ENCODE measurements around the gene UBE4B. TPM values are rescaled to one million over a fixed set of nuclear protein-coding genes. Genes with fewer than 3 reads are reported as not detected.

UBE4B gene
- total and polyA plus RNA-seq, 2 of the 13 experiments (the other 11 are each of a cell fraction or from before 2014, with no cell fraction given) = 15.2 to 24.8 TPM

- no peaks in the 10 kb centered on the region for H3K9me3 ChIP-seq (ENCODE audit: low read length)
- ATAC-seq (peak; percentile 58), DNase-seq (ENCODE audit: low spot score) (peak; percentile 49), FAIRE-seq (no peak)
- POLR2A ChIA-PET = interaction anchor here (0.9 kb wide), 1 partner anchor 16 kb away, joined by 3 read pairs; no protein-coding TSS in a partner anchor
- no peaks in the 10 kb centered on the region for H3K27me3 ChIP-seq (ENCODE audit: control insufficient read depth in 1 of 2, insufficient read depth in 2 of 2, low read length in 2 of 2)
- WGBS (ENCODE audit: low lambda C conversion rate) = 16% methylated on average over 6 of the region's 6 CpGs
- in situ Hi-C loops (cut with HindIII; ENCODE audit: extremely low pct_ligation_motif_present, low pct_unique_long_range_greater_than_20kb) (no loop called here), intact Hi-C loops (cut with micrococcal nuclease; ENCODE audit: unreplicated experiment) (no loop called here)
- CTCF ChIA-PET (ENCODE audit: low intra/inter-chr PET ratio, low total read pairs) = no interaction called here
- H4K20me1 ChIP-seq (ENCODE audit: insufficient read depth, low read length) = no peaks in the 10 kb centered on the region
- H3K4me1 ChIP-seq (ENCODE audit: insufficient read depth, low read length) = peaks cover 41% of the 10 kb centered on the region
- no peak overlapping the region for H2AFZ ChIP-seq (ENCODE audit: low read length)
- H3K36me3 ChIP-seq (replicated peaks in 1 of 2; ENCODE audit: control insufficient read depth in 1 of 2, insufficient read depth in 2 of 2, low read length in 2 of 2) = no peaks in the 10 kb centered on the region
- H3K4me2 ChIP-seq (ENCODE audit: low read depth, low read length) = 0 out of 2 replicates have a peak overlapping the region, but pooled peaks have one; percentile 21
- no peak overlapping the region for H3K4me3 ChIP-seq (replicated peaks in 1 of 3; ENCODE audit: insufficient read depth in 1 of 3, low read depth in 2 of 3, low read length in 3 of 3)
- H3K27ac ChIP-seq (ENCODE audit: extremely low read length, insufficient read depth, low read length) = no peak overlapping the region
- H3K79me2 ChIP-seq (ENCODE audit: insufficient read depth, low read length) = no peaks in the 10 kb centered on the region
- no peak overlapping the region for H3K9ac ChIP-seq (ENCODE audit: insufficient read depth, low read depth, low read length)
- BruUV-seq (replicated peaks) = no TSS peak
- 0 out of 2 replicates have a peak, but pooled peaks have one; percentile 29 for TF ChIP-seq ELF3 (CRISPR knock-in tag; IDR thresholded peaks at IDR 0.05)
- no peak for TF ChIP-seq ZNF430 (CRISPR knock-in tag; IDR thresholded peaks at IDR 0.05)
- TF ChIP-seq ZBTB39 (CRISPR knock-in tag; IDR thresholded peaks at IDR 0.05) = no peak
- no peak for TF ChIP-seq MYNN (CRISPR knock-in tag; IDR thresholded peaks at IDR 0.05; ENCODE audit: low read depth)
- TF ChIP-seq ZGPAT (CRISPR knock-in tag; IDR thresholded peaks at IDR 0.05) = peak; percentile 17; the same call in 1 of the 2 replicates
- no peak for TF ChIP-seq EED (CRISPR knock-in tag; IDR thresholded peaks at IDR 0.05)
- TF ChIP-seq MXD4 (CRISPR knock-in tag; IDR thresholded peaks at IDR 0.05) = no peak
- peak; percentile 86 for TF ChIP-seq TEAD3 (CRISPR knock-in tag; optimal IDR thresholded peaks at IDR 0.05; ENCODE audit: borderline replicate concordance)
- 0 out of 2 replicates have a peak, but pooled peaks have one; percentile 14 for TF ChIP-seq SALL1 (CRISPR knock-in tag; IDR thresholded peaks at IDR 0.05)
- TF ChIP-seq ZBTB33 (CRISPR knock-in tag; IDR thresholded peaks at IDR 0.05) = peak; percentile 54; the same call in 1 of the 2 replicates
- peak; percentile 69 for TF ChIP-seq ZNF770 (CRISPR knock-in tag; IDR thresholded peaks at IDR 0.05)
- no peak for TF ChIP-seq ZNF264 (CRISPR knock-in tag; IDR thresholded peaks at IDR 0.05)
- no peak for TF ChIP-seq REL (CRISPR knock-in tag; conservative IDR thresholded peaks at IDR 0.05)
- no peak for TF ChIP-seq HNRNPLL (IDR thresholded peaks at IDR 0.05; ENCODE audit: low read depth, low read length, poor library complexity, severe bottlenecking)
- TF ChIP-seq CCAR2 (optimal IDR thresholded peaks at IDR 0.05; ENCODE audit: low read depth, low read length) = no peak
These were observed 162.8 kb downstream of the UBE4B start for GRCh38 chr1:10195570-10195969.

All from HepG2 (cell line).